Neuronal stem cell (in vitro differentiated cells): ENCODE measurements around the gene PPIB. TPM values are rescaled to one million over a fixed set of nuclear protein-coding genes. Genes with fewer than 3 reads are reported as not detected.

ENCODE experiments used
- DNase-seq: peaks from one replicate; pipeline ENCODE4 v3.0.0-alpha.2; 2013; ENCODE audit warnings: low spot score
- H2AFZ ChIP-seq: one replicate; pipeline ENCODE4 v1.6.1; 2013; ENCODE audit warnings: mild to moderate bottlenecking, low read length, inconsistent platforms
- H2AK5ac ChIP-seq: 2 replicates; pipeline ENCODE4 v1.6.1; 2013; ENCODE audit warnings: low read depth, mild to moderate bottlenecking, inconsistent platforms, low read length, moderate library complexity, mixed read lengths
- H2BK120ac ChIP-seq: 2 replicates; pipeline ENCODE4 v1.6.1; 2013; ENCODE audit warnings: low read depth, mild to moderate bottlenecking, inconsistent platforms, low read length, moderate library complexity, mixed read lengths
- H2BK12ac ChIP-seq: one replicate; pipeline ENCODE4 v1.6.1; 2013; ENCODE audit warnings: low read length, inconsistent platforms
- H2BK15ac ChIP-seq: 2 replicates; pipeline ENCODE4 v1.6.1; 2013; ENCODE audit warnings: mild to moderate bottlenecking, low read length, inconsistent platforms, mixed read lengths
- H2BK5ac ChIP-seq: one replicate; pipeline ENCODE4 v1.6.1; 2013; ENCODE audit warnings: inconsistent platforms, mild to moderate bottlenecking, low read length, moderate library complexity
- H3K14ac ChIP-seq: one replicate; pipeline ENCODE4 v1.6.1; 2013; ENCODE audit warnings: low read length, inconsistent platforms
- H3K18ac ChIP-seq: 2 replicates; pipeline ENCODE4 v1.6.1; 2013; ENCODE audit warnings: low read length, inconsistent platforms
- H3K23ac ChIP-seq: 2 replicates; pipeline ENCODE4 v1.6.1; 2013; ENCODE audit warnings: low read depth, mild to moderate bottlenecking, mixed read lengths, low read length, inconsistent platforms; ENCODE audit not compliant: poor library complexity
- H3K27ac ChIP-seq: replicated peaks from 3 replicates; pipeline ENCODE4 v1.5.1; 2013; ENCODE audit warnings: low read length, inconsistent platforms
- H3K27me3 ChIP-seq, 3 experiments: 2 replicates each; pipeline ENCODE4 v1.6.1; 2013; ENCODE audit warnings: low read length in 3 of 3, mild to moderate bottlenecking in 2 of 3, inconsistent platforms in 1 of 3, low read depth in 1 of 3, mixed read lengths in 1 of 3, moderate library complexity in 1 of 3; ENCODE audit not compliant: control insufficient read depth in 3 of 3, insufficient read depth in 3 of 3
- H3K36me3 ChIP-seq, 2 donors: replicated peaks in 1 of 2; 2 replicates each; pipeline ENCODE4 v1.6.1; 2013; ENCODE audit warnings: low read length in 2 of 2; ENCODE audit not compliant: control insufficient read depth in 2 of 2, insufficient read depth in 2 of 2
- H3K4ac ChIP-seq: 2 replicates; pipeline ENCODE4 v1.6.1; 2013; ENCODE audit warnings: inconsistent platforms, mild to moderate bottlenecking, low read length, moderate library complexity
- H3K4me1 ChIP-seq, 2 donors: 1 replicate in 1 of 2; 2 replicates in 1 of 2; pipeline ENCODE4 v1.6.1; 2013; ENCODE audit warnings: low read length in 2 of 2, low read depth in 1 of 2; ENCODE audit not compliant: control insufficient read depth in 2 of 2, insufficient read depth in 1 of 2
- H3K4me2 ChIP-seq: one replicate; pipeline ENCODE4 v1.6.1; 2013; ENCODE audit warnings: mild to moderate bottlenecking, low read length, inconsistent platforms; ENCODE audit not compliant: insufficient read depth, poor library complexity, severe bottlenecking
- H3K4me3 ChIP-seq, 2 donors: 2 replicates each; pipeline ENCODE4 v1.5.1; 2013; ENCODE audit warnings: low read length in 2 of 2, mild to moderate bottlenecking in 2 of 2, inconsistent platforms in 1 of 2, moderate library complexity in 1 of 2
- H3K79me1 ChIP-seq: one replicate; pipeline ENCODE4 v1.6.1; 2013; ENCODE audit warnings: low read depth, mild to moderate bottlenecking, inconsistent platforms, low read length, moderate library complexity
- H3K9ac ChIP-seq: one replicate; pipeline ENCODE4 v1.6.1; 2013; ENCODE audit warnings: mild to moderate bottlenecking, low read depth, low read length, inconsistent platforms; ENCODE audit not compliant: poor library complexity
- H3K9me3 ChIP-seq, 2 donors: replicated peaks in 1 of 2; 2 replicates each; pipeline versions ENCODE3 to v1.6.1; 2013; ENCODE audit warnings: low read length in 2 of 2, mild to moderate bottlenecking in 2 of 2, inconsistent platforms in 1 of 2, low read depth in 1 of 2, mixed read lengths in 1 of 2, moderate library complexity in 1 of 2; ENCODE audit not compliant: control insufficient read depth in 2 of 2, insufficient read depth in 1 of 2
- H4K8ac ChIP-seq: one replicate; pipeline ENCODE4 v1.6.1; 2013; ENCODE audit warnings: low read depth, mild to moderate bottlenecking, inconsistent platforms, low read length, moderate library complexity
- H4K91ac ChIP-seq: one replicate; pipeline ENCODE4 v1.6.1; 2013; ENCODE audit warnings: low read length, low read depth, mild to moderate bottlenecking, inconsistent platforms; ENCODE audit not compliant: poor library complexity
- WGBS, 2 donors: extraction: QIAGEN DNeasy Blood & Tissue Kit; methylation state at CpG; one replicate each; pipeline ENCODE4 v1.1.7; 2013; ENCODE audit warnings: missing lambda C conversion rate in 2 of 2, mixed read lengths in 1 of 2; ENCODE audit not compliant: insufficient read length in 2 of 2, insufficient replicate concordance in 1 of 2; ENCODE audit errors: extremely low coverage in 2 of 2; 5-methylcytosine and 5-hydroxymethylcytosine counted together
- polyA plus RNA-seq, 2 experiments: library from polyadenylated mRNA; stranded (reverse); fragments of 200-250 nt; gene quantifications; one replicate each; pipeline ENCODE4 v1.2.3, GENCODE V29; 2013

PPIB gene
- 171 TPM for polyA plus RNA-seq (2013, experiment 1 of 2)
- polyA plus RNA-seq (2013, experiment 2 of 2) = 170 TPM

- H3K4me3 ChIP-seq = peak within 1 kb of the TSS; percentile 70 to 100
Observed at GRCh38 chr15:64162869-64163658, at the start of gene PPIB. TSS of gene PPIB (minus strand) at chr15:64163022. CDS start at chr15:64162986, 36 bp downstream.

GRCh38 chr15:64211696-64212095 is 48.9 kb upstream of the PPIB start:
- H2AK5ac ChIP-seq = no peak overlapping the region
- no peak overlapping the region for H3K9ac ChIP-seq
- H3K79me1 ChIP-seq = no peaks in the 10 kb centered on the region
- H3K4me3 ChIP-seq = no peak overlapping the region
- peaks cover 0 to 2% of the 10 kb centered on the region in 2 donors for H3K4me1 ChIP-seq
- no peak overlapping the region for H2AFZ ChIP-seq
- H2BK5ac ChIP-seq = no peak overlapping the region
- H3K9me3 ChIP-seq = no peaks in the 10 kb centered on the region
- no peaks in the 10 kb centered on the region for H3K27me3 ChIP-seq
- no CpG with 5 or more reads among the region's 2 CpGs for WGBS, 2 donors
- H3K27ac ChIP-seq = no peak overlapping the region
- H2BK15ac ChIP-seq = no peak overlapping the region
- no peak overlapping the region for H4K91ac ChIP-seq
- no peak for DNase-seq
- no peak overlapping the region for H2BK12ac ChIP-seq
- no peak overlapping the region for H2BK120ac ChIP-seq
- no peak overlapping the region for H3K4ac ChIP-seq
- H3K4me2 ChIP-seq = no peak overlapping the region
- H3K23ac ChIP-seq = no peak overlapping the region
- no peak overlapping the region for H4K8ac ChIP-seq
- no peak overlapping the region for H3K18ac ChIP-seq
- H3K36me3 ChIP-seq = peaks cover 6 to 53% of the 10 kb centered on the region in 2 donors
- no peak overlapping the region for H3K14ac ChIP-seq

More at GRCh38 chr15:64162869-64163658, at the start of gene PPIB:
- Histone ChIP-seq H3K79me1 (peaks cover 4% of the 10 kb centered on the region), H2BK5ac (no peak within 1 kb of the TSS), H2BK12ac (no peak within 1 kb of the TSS), H2BK120ac (no peak within 1 kb of the TSS), H2BK15ac (no peak within 1 kb of the TSS), H3K27ac (peak within 1 kb of the TSS; percentile 50), H3K9ac (peak within 1 kb of the TSS; percentile 95), H4K8ac (no peak within 1 kb of the TSS), H3K14ac (peak within 1 kb of the TSS; percentile 77), H3K18ac (peak within 1 kb of the TSS; percentile 92), H3K27me3 (no peaks in the 10 kb centered on the region), H3K36me3 (peaks cover 19 to 39% of the 10 kb centered on the region in 2 donors), H3K9me3 (no peaks in the 10 kb centered on the region), H3K23ac (peak within 1 kb of the TSS; percentile 96), H2AFZ (peak within 1 kb of the TSS; percentile 85), H3K4ac (no peak within 1 kb of the TSS), H3K4me2 (peak within 1 kb of the TSS; percentile 50), H3K4me1 (peaks cover 4 to 9% of the 10 kb centered on the region in 2 donors), H4K91ac (no peak within 1 kb of the TSS), H2AK5ac (peak within 1 kb of the TSS; percentile 60)
- peak; percentile 92 for DNase-seq
- WGBS, 2 donors = no CpG with 5 or more reads among the region's 69 CpGs

- Histone ChIP-seq H2BK12ac (no peak overlapping the region), H3K14ac (no peak overlapping the region), H2AK5ac (no peak overlapping the region), H3K79me1 (no peaks in the 10 kb centered on the region), H3K27ac (no peak overlapping the region), H2BK120ac (no peak overlapping the region), H3K18ac (no peak overlapping the region), H3K36me3 (peaks cover 2 to 52% of the 10 kb centered on the region in 2 donors), H3K9me3 (no peaks in the 10 kb centered on the region), H4K8ac (no peak overlapping the region), H3K4me2 (no peak overlapping the region), H4K91ac (no peak overlapping the region), H3K4me3 (no peak overlapping the region), H3K23ac (no peak overlapping the region), H2AFZ (no peak overlapping the region), H3K4me1 (peaks cover 0 to 2% of the 10 kb centered on the region in 2 donors), H3K4ac (no peak overlapping the region), H3K27me3 (no peaks in the 10 kb centered on the region), H3K9ac (no peak overlapping the region), H2BK15ac (no peak overlapping the region), H2BK5ac (no peak overlapping the region)
- WGBS, 2 donors = no CpG with 5 or more reads among the region's 2 CpGs
- DNase-seq = no peak
Observed at GRCh38 chr15:64210371-64210770, 47.5 kb upstream of the PPIB start.

GRCh38 chr15:64209680-64210334 is 47.0 kb upstream of the PPIB start:
- peaks cover 0 to 2% of the 10 kb centered on the region in 2 donors for H3K4me1 ChIP-seq
- no peak overlapping the region for H2AFZ ChIP-seq
- no CpG with 5 or more reads among the region's 3 CpGs for WGBS, 2 donors
- no peak overlapping the region for H3K14ac ChIP-seq
- no peak for DNase-seq
- no peaks in the 10 kb centered on the region for H3K27me3 ChIP-seq
- no peak overlapping the region for H3K4me3 ChIP-seq
- H3K27ac ChIP-seq = no peak overlapping the region
- H3K23ac ChIP-seq = no peak overlapping the region
- no peak overlapping the region for H3K18ac ChIP-seq
- no peak overlapping the region for H3K4me2 ChIP-seq
- H4K91ac ChIP-seq = no peak overlapping the region
- H3K79me1 ChIP-seq = no peaks in the 10 kb centered on the region
- no peak overlapping the region for H2BK12ac ChIP-seq
- no peaks in the 10 kb centered on the region for H3K9me3 ChIP-seq
- no peak overlapping the region for H2BK15ac ChIP-seq
- no peak overlapping the region for H2AK5ac ChIP-seq
- no peak overlapping the region for H3K4ac ChIP-seq
- no peak overlapping the region for H3K9ac ChIP-seq
- no peak overlapping the region for H2BK5ac ChIP-seq
- no peak overlapping the region for H4K8ac ChIP-seq
- peaks cover 2 to 55% of the 10 kb centered on the region in 2 donors for H3K36me3 ChIP-seq
- H2BK120ac ChIP-seq = no peak overlapping the region
